Left ventricle myocardium superior (tissue), 1 donor: Measurements from ENCODE around the gene FOXP2. TPM values are rescaled to one million over a fixed set of nuclear protein-coding genes. Genes with fewer than 3 reads are reported as not detected.

ENCODE experiments used
- ATAC-seq: fragments of 200-7000 bp; cut with Tn5 transposase; one replicate; pipeline ENCODE4 v1.9.1; 2020; ENCODE audit warnings: mild to moderate bottlenecking, moderate library complexity
- DNase-seq: peaks from one replicate; pipeline ENCODE4 v3.0.0-alpha.2; 2020
- intact Hi-C: fragments of 100-400 bp; cut with micrococcal nuclease; formaldehyde crosslinking; loops from one replicate; pipeline ENCODE4 v1.11.0; 2022
- total RNA-seq: library from RNA; stranded (reverse); fragmentation: NEBNext Ultra II Directional; extraction: Animal tissue kit (Norgen Biotek cat#: 25700); gene quantifications from one replicate; pipeline ENCODE4 v1.2.1, GENCODE V29; 2021
- donor health status: DM: no; HTN: yes; CAD: no; lungs with severe emphysema.

Gene FOXP2
- total RNA-seq, 1 donor from 2014 or later, result 1.2 TPM

GRCh38 chr7:114687238-114687637, 272.6 kb downstream of the FOXP2 start:
- ATAC-seq, result no peak
- intact Hi-C loops, result no loop called here
- no peak for DNase-seq

- DNase-seq, result no peak
- intact Hi-C loops, result no loop called here
- ATAC-seq, result no peak
These were observed 273.9 kb downstream of the FOXP2 start for GRCh38 chr7:114688443-114689055.

GRCh38 chr7:114689406-114689805, 274.8 kb downstream of the FOXP2 start:
- DNase-seq, result no peak
- intact Hi-C loops, result no loop called here
- ATAC-seq, result no peak

- DNase-seq, result no peak
- ATAC-seq, result no peak
- intact Hi-C loops, result no loop called here
These were observed 277.0 kb downstream of the FOXP2 start for GRCh38 chr7:114691605-114692004.

- ATAC-seq (no peak), DNase-seq (no peak)
- intact Hi-C loops, result no loop called here
These were observed 280.6 kb downstream of the FOXP2 start for GRCh38 chr7:114695182-114695581.

GRCh38 chr7:114700247-114700928, 285.8 kb downstream of the FOXP2 start:
- ATAC-seq, result no peak
- intact Hi-C loops, result no loop called here

GRCh38 chr7:114703677-114704076, 289.1 kb downstream of the FOXP2 start:
- DNase-seq, result no peak
- intact Hi-C loops, result no loop called here
- ATAC-seq, result no peak

More at GRCh38 chr7:114700247-114700928, 285.8 kb downstream of the FOXP2 start:
- no peak for DNase-seq

- no peak for DNase-seq
- intact Hi-C loops, result no loop called here
- ATAC-seq, result no peak
These were observed 294.0 kb downstream of the FOXP2 start for GRCh38 chr7:114708646-114709045.

- no peak for ATAC-seq
- intact Hi-C loops, result no loop called here
- DNase-seq, result no peak
These were observed 295.9 kb downstream of the FOXP2 start for GRCh38 chr7:114710499-114710898.

- DNase-seq (no peak), ATAC-seq (no peak)
- intact Hi-C loops, result no loop called here
These were observed 296.6 kb downstream of the FOXP2 start for GRCh38 chr7:114711241-114711640.

- no peak for ATAC-seq
These were observed 301.3 kb downstream of the FOXP2 start for GRCh38 chr7:114715907-114716306.

GRCh38 chr7:114718861-114719260, 304.2 kb downstream of the FOXP2 start:
- ATAC-seq (no peak), DNase-seq (no peak)
- intact Hi-C loops, result no loop called here

More at GRCh38 chr7:114715907-114716306, 301.3 kb downstream of the FOXP2 start:
- intact Hi-C loops, result no loop called here
- no peak for DNase-seq

GRCh38 chr7:114720725-114721124, 306.1 kb downstream of the FOXP2 start:
- ATAC-seq (no peak), DNase-seq (no peak)
- intact Hi-C loops, result no loop called here

GRCh38 chr7:114722562-114722961, 307.9 kb downstream of the FOXP2 start:
- intact Hi-C loops, result no loop called here
- ATAC-seq (no peak), DNase-seq (no peak)

- ATAC-seq (no peak), DNase-seq (no peak)
- intact Hi-C loops, result no loop called here
These were observed 308.7 kb downstream of the FOXP2 start for GRCh38 chr7:114723308-114723707.

- DNase-seq (no peak), ATAC-seq (no peak)
- intact Hi-C loops, result no loop called here
These were observed 325.5 kb downstream of the FOXP2 start for GRCh38 chr7:114740095-114740494.

- ATAC-seq (no peak), DNase-seq (no peak)
- intact Hi-C loops, result no loop called here
These were observed 326.3 kb downstream of the FOXP2 start for GRCh38 chr7:114740941-114741340.

GRCh38 chr7:114741911-114742310, 327.3 kb downstream of the FOXP2 start:
- ATAC-seq (no peak), DNase-seq (no peak)
- intact Hi-C loops, result no loop called here
